HEK293T (cell line): ENCODE data around the gene TAL1.

Source experiments
- CTCF ChIA-PET: fragments of 350-600 bp; formaldehyde crosslinking; extraction: SDS; loops from one replicate; lab custom pipeline; 2021; ENCODE audit warnings: antibody characterized with exemption, inconsistent platforms; lab: Yijun Ruan, JAX
- POLR2A ChIA-PET: fragments of 350-600 bp; formaldehyde crosslinking; extraction: SDS; loops from one replicate; lab custom pipeline; 2020; ENCODE audit warnings: antibody characterized with exemption, inconsistent platforms; lab: Yijun Ruan, JAX
- DNase-seq: peaks from one replicate; pipeline ENCODE4 v3.0.0; 2012; ENCODE audit warnings: mixed read lengths; ENCODE audit errors: extremely low spot score
- ARNT ChIP-seq: fragments of 450-650 bp; IDR thresholded peaks from 2 replicates; pipeline ENCODE4 v1.6.1; 2017; ENCODE audit warnings: mild to moderate bottlenecking
- BHLHE40 ChIP-seq: fragments of 450-650 bp; IDR thresholded peaks from 2 replicates; pipeline ENCODE4 v1.6.1; 2016; ENCODE audit warnings: mild to moderate bottlenecking, moderate library complexity, borderline replicate concordance
- CTBP1 ChIP-seq: fragments of 450-650 bp; IDR thresholded peaks from 2 replicates; pipeline ENCODE4 v1.6.1; 2016; ENCODE audit warnings: borderline replicate concordance
- ELF4 ChIP-seq: fragments of 450-650 bp; IDR thresholded peaks from 2 replicates; pipeline ENCODE4 v1.6.1; 2017; ENCODE audit warnings: antibody characterized with exemption
- FOXA1 ChIP-seq: fragments of 450-650 bp; IDR thresholded peaks from 2 replicates; pipeline ENCODE4 v1.6.1; 2016; ENCODE audit warnings: mild to moderate bottlenecking
- FOXK2 ChIP-seq: fragments of 450-650 bp; IDR thresholded peaks from 2 replicates; pipeline ENCODE4 v1.6.1; 2016; ENCODE audit warnings: mild to moderate bottlenecking
- FOXM1 ChIP-seq: fragments of 450-650 bp; IDR thresholded peaks from 2 replicates; pipeline ENCODE4 v1.6.1; 2017; ENCODE audit warnings: mild to moderate bottlenecking, borderline replicate concordance
- HDGF ChIP-seq: fragments of 450-650 bp; IDR thresholded peaks from 2 replicates; pipeline ENCODE4 v1.6.1; 2017; ENCODE audit warnings: antibody characterized with exemption, borderline replicate concordance
- L3MBTL2 ChIP-seq: fragments of 450-650 bp; conservative IDR thresholded peaks from 2 replicates; pipeline ENCODE4 v1.6.1; 2016; ENCODE audit warnings: mild to moderate bottlenecking
- LEF1 ChIP-seq: fragments of 450-650 bp; IDR thresholded peaks from 2 replicates; pipeline ENCODE4 v1.6.1; 2017; ENCODE audit warnings: mild to moderate bottlenecking, borderline replicate concordance
- NFRKB ChIP-seq: fragments of 450-650 bp; IDR thresholded peaks from 2 replicates; pipeline ENCODE4 v1.6.1; 2016; ENCODE audit warnings: mild to moderate bottlenecking, moderate library complexity
- SP1 ChIP-seq: fragments of 450-650 bp; IDR thresholded peaks from 2 replicates; pipeline ENCODE4 v1.6.1; 2017
- SUZ12 ChIP-seq: fragments of 450-650 bp; IDR thresholded peaks from 2 replicates; pipeline ENCODE4 v1.6.1; 2016; ENCODE audit warnings: mild to moderate bottlenecking
- TARDBP ChIP-seq: fragments of 450-650 bp; IDR thresholded peaks from 2 replicates; pipeline ENCODE4 v1.6.1; 2016
- ZNF384 ChIP-seq: fragments of 450-650 bp; IDR thresholded peaks from 2 replicates; pipeline ENCODE4 v1.6.1; 2016
- TF ChIP-seq, protein P1 (sequence below): fragments of 450-650 bp; IDR thresholded peaks from 2 replicates; pipeline ENCODE4 v1.6.1; 2016

TAL1 gene

GRCh38 chr1:47257224-47257623, 25.2 kb upstream of the TAL1 start:
- ChIA-PET CTCF (no interaction called here), POLR2A (no interaction called here)
- DNase-seq, result no peak
- TF ChIP-seq CTBP1 (no peak), SP1 (no peak), NFRKB (no peak), ZNF384 (no peak), ELF4 (no peak), FOXM1 (no peak), FOXK2 (no peak)

DNA sequence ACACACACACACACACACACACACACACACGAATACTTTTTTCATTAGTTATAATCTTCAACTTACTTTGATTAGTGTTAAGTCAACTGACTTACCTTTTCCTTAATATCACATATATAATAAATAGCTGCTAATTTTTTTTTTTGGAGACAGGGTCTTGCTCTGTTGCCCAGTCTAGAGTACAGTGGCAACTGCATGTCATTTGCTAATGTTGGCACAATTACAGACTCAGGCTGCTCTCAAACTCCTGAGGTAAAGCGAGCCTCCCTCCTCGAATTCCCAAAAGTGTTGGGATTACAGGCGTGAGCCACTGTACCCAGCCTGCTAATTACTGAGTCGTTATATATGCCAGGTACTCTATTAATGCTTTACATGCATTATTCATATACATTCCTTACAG, 20.8 kb upstream of the TAL1 start:
- POLR2A ChIA-PET, result no interaction called here
- DNase-seq, result no peak
- CTCF ChIA-PET, result interaction anchor here (0.6 to 1.5 kb wide), 5 partner anchors 10 to 74 kb away, joined by 3 to 6 read pairs (median 4); no protein-coding TSS in a partner anchor
- TF ChIP-seq L3MBTL2, result no peak
- no peak for TF ChIP-seq FOXA1
- TF ChIP-seq, protein P1, sequence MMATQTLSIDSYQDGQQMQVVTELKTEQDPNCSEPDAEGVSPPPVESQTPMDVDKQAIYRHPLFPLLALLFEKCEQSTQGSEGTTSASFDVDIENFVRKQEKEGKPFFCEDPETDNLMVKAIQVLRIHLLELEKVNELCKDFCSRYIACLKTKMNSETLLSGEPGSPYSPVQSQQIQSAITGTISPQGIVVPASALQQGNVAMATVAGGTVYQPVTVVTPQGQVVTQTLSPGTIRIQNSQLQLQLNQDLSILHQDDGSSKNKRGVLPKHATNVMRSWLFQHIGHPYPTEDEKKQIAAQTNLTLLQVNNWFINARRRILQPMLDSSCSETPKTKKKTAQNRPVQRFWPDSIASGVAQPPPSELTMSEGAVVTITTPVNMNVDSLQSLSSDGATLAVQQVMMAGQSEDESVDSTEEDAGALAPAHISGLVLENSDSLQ, result no peak
- TF ChIP-seq SP1, result no peak
- TF ChIP-seq BHLHE40, result no peak
- no peak for TF ChIP-seq NFRKB
- TF ChIP-seq TARDBP, result no peak
- TF ChIP-seq LEF1, result no peak
- no peak for TF ChIP-seq CTBP1
- TF ChIP-seq ZNF384, result no peak
- TF ChIP-seq ELF4, result no peak
- TF ChIP-seq FOXM1, result no peak
- TF ChIP-seq SUZ12, result no peak
- no peak for TF ChIP-seq HDGF
- TF ChIP-seq FOXK2, result no peak
- no peak for TF ChIP-seq ARNT

DNA sequence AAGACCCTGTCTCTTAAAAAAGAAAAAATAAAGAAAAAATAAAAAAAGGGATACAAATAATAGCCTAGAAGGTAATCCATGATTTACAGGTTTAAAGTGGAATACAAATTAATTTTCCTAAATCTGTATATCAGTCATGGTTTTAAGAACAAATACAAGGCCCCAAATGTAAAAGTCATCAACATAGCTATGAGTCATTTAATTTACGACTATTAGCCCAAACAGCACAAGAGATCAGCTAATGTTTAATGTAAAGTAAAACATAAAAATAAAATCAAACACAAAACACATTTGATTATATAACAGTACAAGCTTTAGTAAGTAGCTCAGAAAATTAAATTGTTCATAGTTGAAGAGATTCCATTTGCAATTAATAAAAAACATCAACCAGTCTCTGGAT, 20.3 kb upstream of the TAL1 start:
- CTCF ChIA-PET, result interaction anchor here (0.9 to 1.5 kb wide), 2 partner anchors 10 to 73 kb away, joined by 4 to 5 read pairs; no protein-coding TSS in a partner anchor

DNA sequence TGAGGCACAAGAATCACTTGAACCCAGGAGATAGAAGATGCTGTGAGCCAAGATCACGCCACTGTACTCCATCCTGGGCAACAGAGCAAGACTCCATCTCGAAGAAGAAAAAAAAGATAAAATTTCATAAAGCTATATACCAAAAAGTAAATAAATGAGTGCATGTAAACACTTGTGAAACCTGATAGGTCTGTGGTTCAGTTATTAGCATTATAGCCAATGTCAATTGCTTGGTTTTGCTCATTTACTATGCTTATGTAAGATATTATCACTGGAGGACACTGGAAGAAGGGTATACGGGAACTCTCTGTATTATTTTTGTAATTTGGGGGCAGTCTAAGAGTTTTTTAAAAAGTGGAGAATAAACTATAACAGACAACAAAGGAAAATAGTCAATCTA, 17.7 kb upstream of the TAL1 start:
- DNase-seq, result no peak
- ChIA-PET POLR2A (no interaction called here), CTCF (no interaction called here)
- no peak for TF ChIP-seq TARDBP

More for the DNA sequence above, 20.3 kb upstream of the TAL1 start:
- POLR2A ChIA-PET, result no interaction called here
- DNase-seq, result no peak
- TF ChIP-seq ARNT, result no peak
- TF ChIP-seq HDGF, result no peak
- TF ChIP-seq BHLHE40, result no peak
- no peak for TF ChIP-seq FOXM1
- no peak for TF ChIP-seq LEF1
- TF ChIP-seq SUZ12, result no peak
- no peak for TF ChIP-seq ZNF384
- TF ChIP-seq, protein P1, result no peak
- TF ChIP-seq SP1, result no peak
- TF ChIP-seq NFRKB, result no peak
- no peak for TF ChIP-seq CTBP1
- TF ChIP-seq TARDBP, result no peak
- TF ChIP-seq ELF4, result no peak
- TF ChIP-seq L3MBTL2, result no peak
- no peak for TF ChIP-seq FOXK2
- no peak for TF ChIP-seq FOXA1

DNA sequence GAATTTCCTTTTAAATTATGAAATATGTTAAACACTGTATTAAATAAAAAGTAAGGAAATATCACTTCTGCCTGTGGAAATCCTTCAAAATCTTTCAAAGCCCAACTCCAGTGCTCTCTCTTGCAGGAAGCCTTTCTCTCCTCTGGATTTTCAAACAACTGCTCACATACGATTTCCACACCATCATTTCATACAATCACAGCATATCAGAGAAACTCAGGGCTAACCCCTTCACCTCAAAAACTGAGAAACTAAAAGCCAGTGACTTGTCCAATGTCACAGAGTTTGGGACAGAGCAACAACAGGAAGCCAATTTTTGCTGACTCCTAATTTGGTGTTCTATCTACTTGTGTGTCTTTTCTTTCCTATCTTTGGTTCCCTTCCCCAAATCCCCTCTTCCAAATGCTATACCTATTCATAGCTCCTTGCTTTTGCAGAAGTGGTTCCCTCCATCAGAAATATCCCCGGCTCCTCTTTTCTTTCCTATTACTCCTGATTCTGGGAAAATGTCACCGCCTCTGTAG, 12.4 kb upstream of the TAL1 start:
- TF ChIP-seq CTBP1 (no peak), LEF1 (no peak), HDGF (no peak)
- TF ChIP-seq, protein P1, result no peak
- no peak for DNase-seq
- CTCF ChIA-PET, result interaction anchor here (0.9 to 1.7 kb wide), 2 partner anchors 18 to 68 kb away, joined by 3 to 5 read pairs; no protein-coding TSS in a partner anchor
- POLR2A ChIA-PET, result no interaction called here

DNA sequence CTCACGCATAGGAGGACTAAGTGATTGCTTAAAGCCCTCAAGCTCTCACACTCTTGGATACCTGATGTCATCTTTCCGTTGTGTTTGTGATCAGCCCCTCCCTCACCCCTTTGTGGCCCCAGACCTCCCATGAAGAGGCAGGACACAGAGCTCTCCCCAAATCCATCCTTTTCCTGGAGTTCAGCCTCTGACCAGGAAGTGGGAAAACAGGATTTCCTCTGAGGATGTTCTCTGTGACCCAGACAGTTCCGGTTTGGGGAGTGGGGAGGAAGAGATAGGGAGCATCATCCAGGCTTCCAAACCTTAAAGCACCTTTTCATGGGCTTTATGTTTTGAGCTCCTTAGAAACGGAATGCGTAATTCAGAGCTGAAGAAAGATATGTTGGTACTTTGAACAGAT, 11.9 kb upstream of the TAL1 start:
- ChIA-PET CTCF (interaction anchor here (1.7 kb wide), 1 partner anchor 19 kb away, joined by 5 read pairs; no protein-coding TSS in a partner anchor), POLR2A (no interaction called here)
- DNase-seq, result no peak
- TF ChIP-seq L3MBTL2 (no peak), CTBP1 (no peak), BHLHE40 (no peak), LEF1 (no peak), ZNF384 (no peak), ARNT (no peak), FOXM1 (no peak), SP1 (no peak), ELF4 (no peak), SUZ12 (no peak), FOXK2 (no peak), TARDBP (no peak), HDGF (no peak), FOXA1 (no peak), NFRKB (no peak)
- TF ChIP-seq, protein P1, result no peak
